HG03066 (cell line): ENCODE measurements around the gene HSD17B14.
"Not testable (repeated sequence)": the region's sequence is repeated elsewhere in the genome, so short reads cannot be mapped to it uniquely, and the experiment has no call there.

Source experiments
- ATAC-seq: cut with Tn5 transposase; IDR thresholded peaks from one replicate; pipeline ENCODE4 v1.9.1; 2021; ENCODE audit warnings: low read depth; ENCODE audit not compliant: unreplicated experiment

The HSD17B14 gene

DNA sequence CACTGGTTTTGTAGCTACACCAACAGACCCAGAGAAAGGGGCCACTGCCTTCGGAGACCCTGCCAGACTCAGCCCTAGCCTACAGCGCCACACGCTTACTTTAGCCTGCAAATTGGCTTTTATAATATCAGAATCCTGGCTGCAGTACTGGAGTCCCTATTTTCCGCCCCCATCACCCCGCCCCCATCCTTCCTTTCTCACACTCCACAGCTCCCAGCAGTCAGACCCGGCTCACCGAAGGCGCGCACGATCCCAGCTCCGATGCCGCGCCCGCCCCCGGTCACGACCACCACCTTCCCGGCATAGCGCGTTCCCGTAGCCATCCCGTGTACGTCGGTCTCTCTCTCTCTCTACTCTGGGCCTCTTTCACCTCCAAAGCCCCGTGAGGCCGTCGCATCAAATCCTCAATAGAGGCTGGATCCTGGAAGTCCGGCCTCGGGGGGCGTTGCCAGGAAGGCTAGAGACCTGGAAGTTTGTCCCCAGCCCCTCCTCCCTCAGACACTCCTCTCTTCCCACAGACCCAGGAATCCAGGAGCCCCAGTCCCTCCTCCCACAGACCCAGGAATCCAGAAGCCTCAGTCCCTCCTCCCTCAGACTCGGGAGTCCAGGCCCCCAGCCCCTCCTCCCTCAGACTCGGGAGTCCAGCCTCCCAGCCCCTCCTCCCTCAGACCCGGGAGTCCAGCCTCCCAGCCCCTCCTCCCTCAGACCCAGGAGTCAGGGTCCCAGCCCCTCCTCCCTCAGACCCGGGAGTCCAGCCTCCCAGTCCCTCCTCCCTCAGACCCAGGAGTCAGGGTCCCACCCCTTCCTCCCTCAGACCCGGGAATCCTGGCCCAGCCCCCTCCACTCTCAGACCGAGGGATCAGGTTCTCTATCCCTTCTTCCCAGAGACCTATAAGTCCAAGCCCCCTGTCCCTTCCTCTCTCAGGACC is at the start of gene HSD17B14:
TSS of gene HSD17B14 (minus strand) at position 403 of the 929 bp plus-strand sequence. CDS start at position 323, 80 bp downstream.
- no peak for ATAC-seq

- ATAC-seq, result no peak
These were observed 47.4 kb upstream of the HSD17B14 start for GRCh38 chr19:48883726-48884125.

GRCh38 chr19:48881741-48882657 is 45.7 kb upstream of the HSD17B14 start:
- ATAC-seq, result no peak

GRCh38 chr19:48879696-48880095 is 43.4 kb upstream of the HSD17B14 start:
- not testable (repeated sequence) for ATAC-seq

GRCh38 chr19:48879025-48879637 is 42.8 kb upstream of the HSD17B14 start:
- ATAC-seq, result no peak

GRCh38 chr19:48878196-48879024 is 42.1 kb upstream of the HSD17B14 start:
- ATAC-seq, result no peak

DNA sequence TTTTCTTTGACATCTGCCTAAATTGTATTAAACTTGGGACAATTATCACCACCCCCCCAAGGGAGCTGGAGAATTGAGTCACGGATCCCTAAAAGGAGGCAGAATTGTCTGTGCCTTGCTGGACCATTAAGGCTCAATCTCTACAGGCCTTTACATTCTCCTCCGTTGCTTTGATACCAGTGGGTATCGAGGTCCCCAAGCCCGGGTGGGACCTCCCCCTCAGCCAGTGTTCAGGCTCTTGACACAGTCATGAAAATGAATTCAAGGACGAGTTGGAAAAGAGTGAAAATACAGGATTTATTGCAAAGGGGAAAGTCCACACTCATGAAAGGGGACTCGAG is 41.5 kb upstream of the HSD17B14 start:
- no peak for ATAC-seq

- not testable (repeated sequence) for ATAC-seq
These were observed 40.0 kb upstream of the HSD17B14 start for GRCh38 chr19:48876043-48876981.

DNA sequence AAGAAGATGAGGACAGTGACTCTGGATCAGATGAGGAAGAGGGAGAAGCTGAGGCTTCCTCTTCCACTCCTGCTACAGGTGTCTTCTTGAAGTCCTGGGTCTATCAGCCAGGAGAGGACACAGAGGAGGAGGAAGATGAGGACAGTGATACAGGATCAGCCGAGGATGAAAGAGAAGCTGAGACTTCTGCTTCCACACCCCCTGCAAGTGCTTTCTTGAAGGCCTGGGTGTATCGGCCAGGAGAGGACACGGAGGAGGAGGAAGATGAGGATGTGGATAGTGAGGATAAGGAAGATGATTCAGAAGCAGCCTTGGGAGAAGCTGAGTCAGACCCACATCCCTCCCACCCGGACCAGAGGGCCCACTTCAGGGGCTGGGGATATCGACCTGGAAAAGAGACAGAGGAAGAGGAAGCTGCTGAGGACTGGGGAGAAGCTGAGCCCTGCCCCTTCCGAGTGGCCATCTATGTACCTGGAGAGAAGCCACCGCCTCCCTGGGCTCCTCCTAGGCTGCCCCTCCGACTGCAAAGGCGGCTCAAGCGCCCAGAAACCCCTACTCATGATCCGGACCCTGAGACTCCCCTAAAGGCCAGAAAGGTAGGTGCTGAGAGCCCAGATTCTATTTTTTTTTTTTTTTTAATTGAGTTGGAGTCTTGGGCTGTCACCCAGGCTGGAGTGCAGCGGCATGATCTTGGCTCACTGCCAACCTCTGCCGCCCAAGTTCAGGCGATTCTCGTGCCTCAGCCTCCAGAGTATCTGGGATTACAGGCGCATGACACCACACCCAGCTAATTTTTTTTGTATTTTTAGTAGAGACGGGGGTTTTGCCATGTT is 38.2 kb upstream of the HSD17B14 start:
- ATAC-seq, result no peak

GRCh38 chr19:48873476-48874302 is 37.4 kb upstream of the HSD17B14 start:
- no peak for ATAC-seq

DNA sequence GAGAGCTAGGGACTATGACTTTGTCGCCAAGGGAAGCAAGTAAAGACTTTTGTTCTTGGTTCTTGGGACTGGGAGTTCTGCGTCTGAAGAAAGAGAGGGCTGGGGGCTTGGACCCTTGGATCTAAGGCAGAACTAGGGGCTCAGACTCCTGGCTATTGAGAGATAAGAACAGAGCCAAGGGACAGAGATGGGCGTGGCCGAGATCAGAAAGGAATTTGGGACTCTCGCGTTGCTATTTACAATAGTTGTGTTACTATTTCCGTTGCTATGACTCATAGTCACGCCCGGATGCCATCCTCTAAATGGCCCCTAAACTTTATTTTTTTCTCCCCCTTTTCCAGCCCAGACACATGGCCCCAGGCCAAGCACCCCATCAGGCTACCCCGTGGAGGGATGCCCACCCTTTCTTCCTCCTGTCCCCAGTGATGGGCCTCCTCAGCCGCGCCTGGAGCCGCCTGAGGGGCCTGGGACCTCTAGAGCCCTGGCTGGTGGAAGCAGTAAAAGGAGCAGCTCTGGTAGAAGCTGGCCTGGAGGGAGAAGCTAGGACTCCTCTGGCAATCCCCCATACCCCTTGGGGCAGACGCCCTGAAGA is 36.7 kb upstream of the HSD17B14 start:
- no peak for ATAC-seq

DNA sequence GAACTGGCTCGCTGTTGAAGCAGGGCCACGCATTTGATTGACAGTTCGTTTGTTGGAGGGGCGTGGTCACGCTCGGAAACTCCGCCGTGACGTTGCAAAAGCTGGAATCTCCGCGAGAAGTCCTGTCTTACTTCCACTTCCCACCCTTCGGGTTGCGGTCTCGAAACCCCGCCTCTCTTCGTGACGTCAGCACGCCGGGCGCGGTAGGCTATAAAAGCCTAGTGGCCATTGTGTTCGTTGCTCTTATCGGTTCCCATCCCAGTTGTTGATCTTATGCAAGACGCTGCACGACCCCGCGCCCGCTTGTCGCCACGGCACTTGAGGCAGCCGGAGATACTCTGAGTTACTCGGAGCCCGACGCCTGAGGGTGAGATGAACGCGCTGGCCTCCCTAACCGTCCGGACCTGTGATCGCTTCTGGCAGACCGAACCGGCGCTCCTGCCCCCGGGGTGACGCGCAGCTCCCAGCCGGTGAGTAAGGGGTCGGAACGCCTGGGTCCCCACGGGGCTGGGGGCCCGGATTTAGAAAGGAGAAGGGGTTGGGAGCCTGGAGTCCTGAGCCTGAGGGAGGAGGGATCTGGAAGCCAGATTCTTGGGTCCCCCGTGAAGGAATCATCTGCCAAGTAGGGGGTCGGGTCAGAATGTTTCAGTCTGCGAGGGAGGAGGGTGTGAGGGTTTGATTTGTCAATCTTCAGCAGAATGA is 36.0 kb upstream of the HSD17B14 start, which contains the start of gene PPP1R15A:
TSS of gene PPP1R15A (plus strand) at position 240 of the 702 bp plus-strand sequence. CDS start 813 bp downstream, outside the sequence.
- ATAC-seq, result peak; percentile 48

DNA sequence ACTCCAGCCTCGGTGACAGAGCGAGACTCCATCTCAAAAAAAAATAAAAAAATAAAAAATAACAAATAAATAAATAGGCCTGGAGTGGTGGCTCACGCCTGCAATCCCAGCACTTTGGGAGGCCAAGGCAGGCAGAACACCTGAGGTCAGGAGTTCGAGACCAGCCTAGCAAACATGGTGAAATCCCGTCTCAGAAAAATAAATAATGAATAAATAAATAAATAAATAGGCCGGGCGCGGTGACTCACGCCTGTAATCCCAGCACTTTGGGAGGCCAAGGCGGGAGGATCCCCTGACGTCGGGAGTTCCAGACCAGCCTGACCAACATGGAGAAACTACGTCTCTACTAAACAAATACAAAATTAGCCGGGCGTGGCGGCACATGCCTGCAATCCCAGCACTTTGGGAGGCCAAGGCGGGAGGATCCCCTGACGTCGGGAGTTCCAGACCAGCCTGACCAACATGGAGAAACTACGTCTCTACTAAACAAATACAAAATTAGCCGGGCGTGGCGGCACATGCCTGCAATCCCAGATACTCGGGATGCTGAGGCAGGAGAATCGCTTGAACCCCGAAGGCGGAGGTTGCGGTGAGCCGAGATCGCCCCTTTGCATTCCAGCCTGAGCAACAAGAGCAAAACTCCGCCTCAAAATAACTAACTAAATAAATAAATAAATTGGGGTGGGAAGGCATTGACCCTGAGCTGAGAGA is 35.3 kb upstream of the HSD17B14 start:
- ATAC-seq, result not testable (repeated sequence)

GRCh38 chr19:48870048-48870447 is 33.8 kb upstream of the HSD17B14 start:
- no peak for ATAC-seq

DNA sequence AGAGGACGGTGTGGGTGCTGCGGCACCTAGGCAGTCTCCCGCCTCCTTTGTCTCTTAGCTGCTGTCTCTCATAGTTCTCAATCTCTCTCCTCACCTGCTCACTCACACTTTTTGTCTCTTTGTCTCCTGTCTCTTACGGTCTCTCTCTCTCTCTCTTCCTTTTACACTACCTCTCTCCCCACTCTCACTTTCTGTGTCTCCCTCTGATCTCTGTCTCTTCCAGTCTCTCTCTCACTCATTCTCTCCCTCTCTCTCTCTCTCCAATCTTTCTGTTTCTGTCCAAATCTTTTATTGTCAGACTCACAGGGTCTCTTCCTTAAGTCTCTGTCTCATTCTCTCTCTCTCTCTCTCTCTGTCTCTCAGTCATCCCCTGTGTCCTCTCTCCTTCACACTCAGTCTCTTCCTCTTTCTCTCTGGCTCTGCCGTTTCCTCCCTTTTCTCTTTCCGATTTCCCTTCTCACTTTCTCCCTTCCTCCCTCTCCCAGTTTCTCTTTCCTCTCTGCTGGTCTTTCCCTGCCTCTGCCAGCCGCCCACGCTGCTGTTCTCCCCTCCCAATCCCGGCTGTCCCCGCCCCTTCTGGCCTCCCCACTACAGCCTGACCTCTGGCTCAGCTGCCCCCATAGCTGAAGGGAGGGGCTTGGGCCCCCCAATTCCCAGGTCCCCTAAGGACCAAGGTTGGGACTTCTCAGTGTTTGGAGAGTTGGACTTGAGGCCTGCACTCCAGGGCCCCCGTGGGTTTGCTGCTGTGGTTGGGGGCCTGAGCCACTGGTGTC is 32.0 kb upstream of the HSD17B14 start, which contains the start of gene PLEKHA4:
TSS of gene PLEKHA4 (minus strand) at position 504 of the 773 bp plus-strand sequence. CDS start 997 bp downstream, outside the sequence.
- no peak for ATAC-seq
